Heart left ventricle (tissue), 16 donors: ENCODE results near the gene PLAC9. TPM values are rescaled to one million over a fixed set of nuclear protein-coding genes. Genes with fewer than 3 reads are reported as not detected.

Experiments used
- ATAC-seq, 4 donors: fragments of 200-7000 bp; cut with Tn5 transposase; one replicate each; pipeline ENCODE4 v1.9.1; 2020 to 2022; ENCODE audit warnings: moderate library complexity in 4 of 4, mild to moderate bottlenecking in 3 of 4, moderate number of reproducible peaks in 1 of 4
- DNase-seq, 5 donors: peaks; one replicate each; pipeline ENCODE4 v3.0.0-alpha.2; 2020
- H3K27ac ChIP-seq, 12 donors: fragments of 200-600 bp; sonication (generic) in 4 of 12; one replicate each; pipeline versions ENCODE4 v1.5.0 to v1.8.0; 2016 to 2022; ENCODE audit warnings: mild to moderate bottlenecking in 2 of 12
- H3K27me3 ChIP-seq, 9 donors: fragments of 200-600 bp; sonication (generic) in 2 of 9; one replicate each; pipeline versions ENCODE4 v1.5.1 to v1.8.0; 2016 to 2022; ENCODE audit warnings: mild to moderate bottlenecking in 3 of 9
- H3K36me3 ChIP-seq, 9 donors: fragments of 200-600 bp; sonication (generic) in 2 of 9; one replicate each; pipeline versions ENCODE4 v1.5.0 to v1.8.0; 2018 to 2022; ENCODE audit warnings: mild to moderate bottlenecking in 2 of 9
- H3K4me1 ChIP-seq, 12 donors: fragments of 200-600 bp; sonication (generic) in 4 of 12; one replicate each; pipeline versions ENCODE4 v1.5.0 to v1.8.0; 2016 to 2022; ENCODE audit warnings: mild to moderate bottlenecking in 3 of 12
- H3K4me3 ChIP-seq, 12 donors: fragments of 200-600 bp; sonication (generic) in 4 of 12; one replicate each; pipeline versions ENCODE4 v1.5.0 to v1.8.0; 2017 to 2022; ENCODE audit warnings: mild to moderate bottlenecking in 9 of 12, moderate library complexity in 4 of 12
- H3K9me3 ChIP-seq, 12 donors: fragments of 200-600 bp; sonication (generic) in 4 of 12; one replicate each; pipeline versions ENCODE4 v1.5.0 to v1.8.0; 2016 to 2022; ENCODE audit warnings: mild to moderate bottlenecking in 1 of 12
- CTCF ChIP-seq, 12 donors: fragments of 200-600 bp; sonication (generic) in 4 of 12; IDR thresholded peaks; one replicate each; pipeline versions ENCODE4 v1.5.0 to v1.8.0; 2018 to 2022; ENCODE audit warnings: antibody characterized with exemption in 12 of 12, mild to moderate bottlenecking in 5 of 12
- POLR2A ChIP-seq, 2 donors: fragments of 450-650 bp; IDR thresholded peaks; one replicate each; pipeline ENCODE4 v1.6.1; 2017; ENCODE audit warnings: antibody characterized with exemption in 2 of 2, mild to moderate bottlenecking in 2 of 2, moderate library complexity in 2 of 2
- WGBS, 4 donors: extraction: QIAGEN DNeasy Blood & Tissue Kit in 2 of 4; methylation state at CpG; one replicate each; pipeline versions ENCODE4 v1.1.5 to v1.1.7; 2013 to 2018; 5-methylcytosine and 5-hydroxymethylcytosine counted together
- intact Hi-C, 10 donors: fragments of 100-400 bp; cut with DNase I; formaldehyde crosslinking; loops; one replicate each; pipeline versions ENCODE4 v1.11.1 to v1.14.2; 2022
- polyA plus RNA-seq, 2 donors: library from polyadenylated mRNA; stranded (reverse); fragments of 200-250 nt; gene quantifications; one replicate each; pipeline ENCODE4 v1.2.3, GENCODE V29; 2013
- total RNA-seq, 9 donors: library from RNA; depleted of rRNA in 2 of 9; stranded (reverse); fragments of >200 nt in 2 of 9; fragmentation: NEBNext Ultra II Directional in 3 of 9; extraction: Animal tissue kit (Norgen Biotek cat#: 25700) in 3 of 9; gene quantifications; one replicate each; pipeline versions ENCODE4 v1.1.0 to v1.2.4, GENCODE V29; 2016 to 2023
- donor health status: ischemic (EF 13 %, LVEDD 7.1; RV severe dilation, severe dysfunction).
- donor health status: healthy with polysubstance abuse.
- donor health status: DM: no; HTN: yes; CAD: no.
- donor health status: DM: no; HTN: no; CAD: no.
- donor health status: ischemic (EF 25% LVEDD 6.9; RV normal size, moderate dysfunction).
- donor health status: ischemic (EF 25% LVEDD 5.7; RV mildly dilated, moderate dysfunction).
- donor health status: healthy.
- donor health status: DM: yes; HTN: yes; CAD: no.
- donor health status: ischemic (EF 35%, LVEDD 5.7; RV mildly dilated, moderate dysfunction).
- donor health status: nonischemic (EF 11% LVEDD 7.7; RV severe dilation, severe dysfunction).
- donor health status: DM: yes; HTN: yes; CAD: no.
- donor health status: PGD.
- donor health status: ischemic (EF 29% LVEDD 5.4; RV normal size, mild dysfunction).
- donor health status: nonischemic (EF 23%, LVEDD 6.1; RV moderate dilation, normal function).

The PLAC9 gene
- total and polyA plus RNA-seq, 11 donors, result 16.5 to 51.6 (median 26.5) TPM

- intact Hi-C loops, result loop anchor here in 1 of 10 donors (5.0 kb wide), 1 partner anchor 58 kb away; the partner anchor contains the start of gene ANXA11
- no peaks in the 10 kb centered on the region for H3K27me3 ChIP-seq
- H3K4me1 ChIP-seq, result peaks cover 0 to 22% (median 9%) of the 10 kb centered on the region in 12 donors
- no peak overlapping the region for H3K4me3 ChIP-seq
- no peak for DNase-seq
- no peak for ATAC-seq
- H3K27ac ChIP-seq, result no peak overlapping the region
- TF ChIP-seq CTCF (IDR thresholded peaks at IDR 0.05) (no peak), POLR2A (IDR thresholded peaks at IDR 0.05) (no peak)
- WGBS, 4 donors, result 93 to 98% (median 94%) methylated on average over 2 of the region's 2 CpGs
- peaks cover 0 to 13% (median 0%) of the 10 kb centered on the region in 12 donors for H3K9me3 ChIP-seq
- H3K36me3 ChIP-seq, result peaks cover 0 to 62% (median 33%) of the 10 kb centered on the region in 9 donors
These were observed 16.6 kb downstream of the PLAC9 start for GRCh38 chr10:80149123-80149522.

- ATAC-seq, result no peak
- intact Hi-C loops, result loop anchor here in 1 of 10 donors (5.0 kb wide), 1 partner anchor 57 kb away; the partner anchor contains the start of gene ANXA11
- Histone ChIP-seq H3K4me3 (no peak overlapping the region), H3K27ac (peak overlapping the region in 4 of 12 donors; percentile 15 to 36 (median 32)), H3K27me3 (no peaks in the 10 kb centered on the region), H3K4me1 (peaks cover 0 to 12% (median 0%) of the 10 kb centered on the region in 12 donors), H3K36me3 (peaks cover 0 to 72% (median 43%) of the 10 kb centered on the region in 9 donors), H3K9me3 (peaks cover 0 to 13% (median 0%) of the 10 kb centered on the region in 12 donors)
- TF ChIP-seq POLR2A (IDR thresholded peaks at IDR 0.05) (no peak), CTCF (IDR thresholded peaks at IDR 0.05) (no peak)
- DNase-seq, result no peak
- 68 to 85% (median 73%) methylated on average over 2 of the region's 2 CpGs for WGBS, 4 donors
These were observed 17.6 kb downstream of the PLAC9 start for GRCh38 chr10:80150172-80150571.

GRCh38 chr10:80152820-80153219 lies 20.3 kb downstream of the PLAC9 start:
- 88 to 92% (median 90%) methylated on average over 6 of the region's 6 CpGs for WGBS, 4 donors
- Histone ChIP-seq H3K27ac (peak overlapping the region in 2 of 12 donors; percentile 20 to 29), H3K4me1 (peaks cover under 1 to 19% (median 4%) of the 10 kb centered on the region in 12 donors), H3K36me3 (peaks cover 3 to 96% (median 70%) of the 10 kb centered on the region in 9 donors), H3K4me3 (no peak overlapping the region), H3K9me3 (peaks cover 0 to 13% (median 0%) of the 10 kb centered on the region in 12 donors), H3K27me3 (no peaks in the 10 kb centered on the region)
- no peak for TF ChIP-seq POLR2A (IDR thresholded peaks at IDR 0.05)
- no peak for TF ChIP-seq CTCF (IDR thresholded peaks at IDR 0.05)
- intact Hi-C loops, result loop anchor here in 1 of 10 donors (5.0 kb wide), 1 partner anchor 54 kb away; the partner anchor contains the start of gene ANXA11
- no peak for DNase-seq
- no peak for ATAC-seq

- peaks cover 0 to 13% (median 0%) of the 10 kb centered on the region in 12 donors for H3K9me3 ChIP-seq
- 0 to 99% (median 88%) methylated on average over 1 to 3 of the region's 3 CpGs for WGBS, 4 donors
- no peaks in the 10 kb centered on the region for H3K27me3 ChIP-seq
- ATAC-seq (no peak), DNase-seq (no peak)
- TF ChIP-seq CTCF (IDR thresholded peaks at IDR 0.05) (no peak), POLR2A (IDR thresholded peaks at IDR 0.05) (no peak)
- no peak overlapping the region for H3K27ac ChIP-seq
- peaks cover 7 to 25% (median 11%) of the 10 kb centered on the region in 12 donors for H3K4me1 ChIP-seq
- no peak overlapping the region for H3K4me3 ChIP-seq
- peaks cover 3 to 98% (median 73%) of the 10 kb centered on the region in 9 donors for H3K36me3 ChIP-seq
- intact Hi-C loops, result loop anchor here in 1 of 10 donors (5.0 kb wide), 1 partner anchor 54 kb away; the partner anchor contains the start of gene ANXA11
These were observed 20.9 kb downstream of the PLAC9 start for GRCh38 chr10:80153460-80153859.
